Ectodermal cell (in vitro differentiated cells): ENCODE data around the gene LTA4H.

Source experiments
- H3K27ac ChIP-seq: 2 replicates; pipeline ENCODE4 v1.7.0; 2013; ENCODE audit warnings: mild to moderate bottlenecking, low read depth, low read length; ENCODE audit not compliant: insufficient read depth, poor library complexity, severe bottlenecking
- H3K27me3 ChIP-seq: 2 replicates; pipeline ENCODE4 v1.7.0; 2013; ENCODE audit warnings: mild to moderate bottlenecking, low read length; ENCODE audit not compliant: insufficient read depth, control insufficient read depth, poor library complexity, severe bottlenecking
- H3K36me3 ChIP-seq: one replicate; pipeline ENCODE4 v1.7.0; 2013; ENCODE audit warnings: low read length; ENCODE audit not compliant: control insufficient read depth, insufficient read depth
- H3K4me1 ChIP-seq: one replicate; pipeline ENCODE4 v1.7.0; 2013; ENCODE audit warnings: low read length; ENCODE audit not compliant: control insufficient read depth, insufficient read depth
- H3K4me3 ChIP-seq: 2 replicates; pipeline ENCODE4 v1.7.0; 2013; ENCODE audit warnings: low read depth, low read length, control low read depth; ENCODE audit not compliant: insufficient read depth
- H3K9me3 ChIP-seq: 2 replicates; pipeline ENCODE4 v1.7.0; 2013; ENCODE audit warnings: mild to moderate bottlenecking, low read length, moderate library complexity; ENCODE audit not compliant: control insufficient read depth
- WGBS, 2 experiments: methylation state at CpG; one replicate each; pipeline ENCODE4 v1.1.7; 2013; ENCODE audit warnings: missing lambda C conversion rate in 2 of 2; 5-methylcytosine and 5-hydroxymethylcytosine counted together

LTA4H gene

GRCh38 chr12:96007729-96008128, 27.7 kb downstream of the LTA4H start:
- Histone ChIP-seq H3K9me3 (no peaks in the 10 kb centered on the region), H3K4me1 (no peaks in the 10 kb centered on the region), H3K4me3 (no peak overlapping the region), H3K36me3 (peaks cover 26% of the 10 kb centered on the region), H3K27ac (no peak overlapping the region), H3K27me3 (no peaks in the 10 kb centered on the region)
- WGBS, 2 experiments, result 79 to 80% methylated on average over 1 of the region's 1 CpG

- no peaks in the 10 kb centered on the region for H3K9me3 ChIP-seq
- WGBS, 2 experiments, result no CpG with 5 or more reads among the region's 1 CpG
- no peak overlapping the region for H3K4me3 ChIP-seq
- H3K27ac ChIP-seq, result no peak overlapping the region
- no peaks in the 10 kb centered on the region for H3K27me3 ChIP-seq
- H3K36me3 ChIP-seq, result peaks cover 21% of the 10 kb centered on the region
- H3K4me1 ChIP-seq, result no peaks in the 10 kb centered on the region
These were observed 28.7 kb downstream of the LTA4H start for GRCh38 chr12:96006727-96007126.

- WGBS, 2 experiments, result 86 to 92% methylated on average over 5 of the region's 5 CpGs
- H3K4me1 ChIP-seq, result no peaks in the 10 kb centered on the region
- no peaks in the 10 kb centered on the region for H3K27me3 ChIP-seq
- H3K4me3 ChIP-seq, result no peak overlapping the region
- H3K9me3 ChIP-seq, result no peaks in the 10 kb centered on the region
- no peak overlapping the region for H3K27ac ChIP-seq
- H3K36me3 ChIP-seq, result peaks cover 10% of the 10 kb centered on the region
These were observed 34.5 kb downstream of the LTA4H start for GRCh38 chr12:96000858-96001257.

- no peaks in the 10 kb centered on the region for H3K27me3 ChIP-seq
- no peak overlapping the region for H3K4me3 ChIP-seq
- no peaks in the 10 kb centered on the region for H3K4me1 ChIP-seq
- no peaks in the 10 kb centered on the region for H3K9me3 ChIP-seq
- 82 to 83% methylated on average over 5 of the region's 5 CpGs for WGBS, 2 experiments
- H3K27ac ChIP-seq, result no peak overlapping the region
- peaks cover 10% of the 10 kb centered on the region for H3K36me3 ChIP-seq
These were observed 35.9 kb downstream of the LTA4H start for GRCh38 chr12:95999484-95999883.

GRCh38 chr12:95998611-95999286, 36.6 kb downstream of the LTA4H start:
- H3K27me3 ChIP-seq, result no peaks in the 10 kb centered on the region
- WGBS, 2 experiments, result 43% methylated on average over 7 of the region's 7 CpGs
- H3K4me1 ChIP-seq, result no peaks in the 10 kb centered on the region
- H3K4me3 ChIP-seq, result no peak overlapping the region
- no peaks in the 10 kb centered on the region for H3K9me3 ChIP-seq
- peaks cover 9% of the 10 kb centered on the region for H3K36me3 ChIP-seq
- H3K27ac ChIP-seq, result no peak overlapping the region

DNA sequence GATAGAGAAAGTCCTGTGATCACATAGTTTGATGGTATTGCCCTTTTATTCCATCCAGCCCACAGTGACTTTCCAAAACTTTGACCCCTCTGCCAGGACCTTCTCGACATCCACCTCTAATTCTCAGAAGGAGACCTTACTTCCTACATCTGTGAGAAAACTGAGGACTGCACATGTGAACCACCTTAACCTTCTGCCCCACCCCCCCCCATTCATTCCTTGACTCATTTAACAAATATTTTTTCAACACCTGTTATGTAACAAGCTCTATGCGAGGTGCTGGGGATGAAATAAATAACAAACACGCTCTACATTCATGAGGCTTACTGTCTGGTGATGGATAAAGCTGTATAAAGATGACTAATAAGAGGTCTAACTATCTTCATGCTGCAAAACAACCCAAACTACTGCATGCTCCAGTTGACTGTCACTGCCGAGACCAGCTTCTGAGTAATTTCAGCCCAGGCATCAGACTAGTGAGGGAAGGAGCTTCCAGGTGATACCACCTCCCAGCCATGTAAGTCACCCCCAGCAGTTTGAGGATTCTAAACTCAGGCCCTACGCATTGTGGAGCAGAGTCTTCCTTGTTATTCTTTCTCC, 37.4 kb downstream of the LTA4H start:
- H3K9me3 ChIP-seq, result no peaks in the 10 kb centered on the region
- 84 to 94% methylated on average over 4 to 5 of the region's 5 CpGs for WGBS, 2 experiments
- H3K27ac ChIP-seq, result no peak overlapping the region
- H3K4me3 ChIP-seq, result no peak overlapping the region
- peaks cover 7% of the 10 kb centered on the region for H3K36me3 ChIP-seq
- no peaks in the 10 kb centered on the region for H3K27me3 ChIP-seq
- H3K4me1 ChIP-seq, result no peaks in the 10 kb centered on the region

DNA sequence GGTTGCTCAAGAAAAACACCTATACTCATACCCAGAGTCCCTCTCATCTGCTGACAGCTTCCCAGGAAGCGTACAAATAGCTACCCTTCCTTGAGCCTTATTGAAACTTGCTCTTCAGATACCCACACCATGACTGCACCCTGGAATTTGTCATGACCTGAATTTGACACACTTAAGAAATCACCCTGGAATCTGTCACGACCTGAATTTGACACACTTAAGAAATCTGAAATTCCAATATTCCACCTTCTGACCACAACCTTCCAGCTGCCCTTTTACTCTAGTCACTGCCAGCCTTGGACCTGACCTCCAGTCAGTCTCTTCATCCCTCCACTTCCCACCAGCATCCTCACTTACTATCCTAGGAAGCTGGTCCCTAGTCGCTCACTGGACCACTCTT, 38.1 kb downstream of the LTA4H start:
- H3K4me3 ChIP-seq, result no peak overlapping the region
- peaks cover 3% of the 10 kb centered on the region for H3K36me3 ChIP-seq
- WGBS, 2 experiments, result 91 to 93% methylated on average over 3 of the region's 3 CpGs
- no peaks in the 10 kb centered on the region for H3K27me3 ChIP-seq
- H3K9me3 ChIP-seq, result no peaks in the 10 kb centered on the region
- no peak overlapping the region for H3K27ac ChIP-seq
- no peaks in the 10 kb centered on the region for H3K4me1 ChIP-seq

- H3K27me3 ChIP-seq, result no peaks in the 10 kb centered on the region
- no peaks in the 10 kb centered on the region for H3K9me3 ChIP-seq
- no peak within 1 kb of the TSS for H3K4me3 ChIP-seq
- no peak within 1 kb of the TSS for H3K27ac ChIP-seq
- H3K4me1 ChIP-seq, result no peaks in the 10 kb centered on the region
- 91 to 92% methylated on average over 7 of the region's 7 CpGs for WGBS, 2 experiments
- H3K36me3 ChIP-seq, result peaks cover 3% of the 10 kb centered on the region
These were observed 39.2 kb downstream of the LTA4H start, which contains the start of gene HAL for GRCh38 chr12:95996034-95996658. Gene HAL (minus strand): TSS chr12:95996344. CDS start chr12:95995910, 434 bp downstream.

- Histone ChIP-seq H3K9me3 (no peaks in the 10 kb centered on the region), H3K36me3 (peaks cover 3% of the 10 kb centered on the region), H3K27ac (no peak overlapping the region), H3K4me3 (no peak overlapping the region), H3K27me3 (no peaks in the 10 kb centered on the region), H3K4me1 (no peaks in the 10 kb centered on the region)
- 95 to 96% methylated on average over 29 of the region's 29 CpGs for WGBS, 2 experiments
These were observed 40.0 kb downstream of the LTA4H start for GRCh38 chr12:95995238-95996031.

DNA sequence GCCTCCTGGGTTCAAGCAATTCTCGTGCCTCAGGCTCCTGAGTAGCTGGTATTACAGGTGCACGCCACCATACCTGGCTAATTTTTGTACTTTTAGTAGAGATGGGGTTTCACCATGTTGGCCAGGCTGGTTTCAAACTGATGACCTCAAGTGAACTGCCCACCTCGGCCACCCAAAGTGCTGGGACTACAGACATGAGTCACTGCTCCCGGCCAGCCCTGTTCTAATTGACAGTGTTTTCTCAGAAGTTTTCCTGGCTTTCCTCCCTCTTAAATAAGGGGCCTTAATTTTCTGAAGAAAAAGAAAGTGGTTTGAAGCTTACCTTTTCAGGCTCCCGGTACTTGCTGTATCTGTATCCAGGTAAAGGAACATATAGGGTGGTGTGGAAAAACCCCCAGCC, 40.9 kb downstream of the LTA4H start:
- Histone ChIP-seq H3K4me3 (no peak overlapping the region), H3K4me1 (no peaks in the 10 kb centered on the region), H3K27me3 (no peaks in the 10 kb centered on the region), H3K36me3 (no peaks in the 10 kb centered on the region), H3K27ac (no peak overlapping the region), H3K9me3 (no peaks in the 10 kb centered on the region)
- WGBS, 2 experiments, result 88 to 93% methylated on average over 5 of the region's 5 CpGs
